SU-DHL-6 (cell line): ENCODE measurements around the gene TMEM131L.

ENCODE experiments used
- H2AFZ ChIP-seq: fragments of 200-600 bp; sonication (generic); 2 replicates; pipeline ENCODE4 v1.6.1; 2014; ENCODE audit warnings: low read depth, mild to moderate bottlenecking, moderate library complexity, mixed read lengths, antibody characterized with exemption, low read length; ENCODE audit not compliant: severe bottlenecking
- H3F3A ChIP-seq: fragments of 200-600 bp; shearing (Covaris generic); 2 replicates; pipeline ENCODE4 v1.6.0; 2016; ENCODE audit warnings: antibody characterized with exemption, mild to moderate bottlenecking; ENCODE audit not compliant: insufficient read depth
- H3K27ac ChIP-seq: fragments of 200-600 bp; sonication (generic); 2 replicates; pipeline ENCODE4 v1.5.1; 2016; ENCODE audit warnings: low read depth, mild to moderate bottlenecking, low read length, moderate library complexity, mixed read lengths
- H3K27me3 ChIP-seq: fragments of 200-600 bp; sonication (generic), shearing (Covaris generic); 2 replicates; pipeline ENCODE4 v1.6.0; 2014; ENCODE audit warnings: mild to moderate bottlenecking, low read length
- H3K36me3 ChIP-seq: fragments of 200-600 bp; sonication (generic); 2 replicates; pipeline ENCODE4 v1.6.1; 2014; ENCODE audit warnings: mild to moderate bottlenecking, low read length, mixed read lengths
- H3K4me2 ChIP-seq: fragments of 300-600, 200-600 bp; shearing (Covaris generic), sonication (generic); 2 replicates; pipeline ENCODE4 v1.6.0; 2014; ENCODE audit warnings: low read length, low read depth, mild to moderate bottlenecking; ENCODE audit not compliant: poor library complexity, severe bottlenecking
- H3K4me3 ChIP-seq: fragments of 200-600 bp; sonication (generic); 2 replicates; pipeline ENCODE4 v1.5.1; 2014; ENCODE audit warnings: antibody characterized with exemption, low read length, mild to moderate bottlenecking, mixed read lengths; ENCODE audit not compliant: insufficient read depth, poor library complexity, severe bottlenecking
- H3K79me2 ChIP-seq: fragments of 200-600 bp; sonication (generic); 2 replicates; pipeline ENCODE4 v1.6.1; 2014; ENCODE audit warnings: mild to moderate bottlenecking, low read length, moderate library complexity; ENCODE audit not compliant: insufficient read depth
- H3K9ac ChIP-seq: fragments of 200-600 bp; sonication (generic); 2 replicates; pipeline ENCODE4 v1.7.0; 2014; ENCODE audit warnings: mild to moderate bottlenecking, low read length
- H3K9me2 ChIP-seq: fragments of 200-600 bp; sonication (generic); replicated peaks from 2 replicates; pipeline ENCODE4 v1.6.1; 2014; ENCODE audit warnings: low read length; ENCODE audit not compliant: insufficient read depth
- H3K9me3 ChIP-seq: fragments of 200-600 bp; sonication (generic); 2 replicates; pipeline ENCODE4 v1.6.1; 2014; ENCODE audit warnings: low read length, mixed read lengths; ENCODE audit not compliant: insufficient read depth
- H4K20me1 ChIP-seq: fragments of 200-600 bp; sonication (generic); 2 replicates; pipeline ENCODE4 v1.6.1; 2014; ENCODE audit warnings: low read depth, mild to moderate bottlenecking, antibody characterized with exemption, low read length, moderate library complexity, mixed read lengths
- CTCF ChIP-seq: fragments of 200-600 bp; sonication (generic); IDR thresholded peaks from one replicate; pipeline ENCODE4 v1.5.1; 2017; ENCODE audit warnings: antibody characterized with exemption, mild to moderate bottlenecking, low read length, moderate library complexity; ENCODE audit not compliant: insufficient read depth, poor library complexity, severe bottlenecking
- EZH2phosphoT487 ChIP-seq: fragments of 200-600 bp; sonication (generic), shearing (Covaris generic); conservative IDR thresholded peaks from 2 replicates; pipeline ENCODE4 v1.6.1; 2018; ENCODE audit warnings: mild to moderate bottlenecking, antibody characterized with exemption, low read length, moderate library complexity, mixed read lengths

Gene TMEM131L

GRCh38 chr4:153646978-153647377, 180.8 kb downstream of the TMEM131L start:
- H2AFZ ChIP-seq = no peak overlapping the region
- no peak overlapping the region for H3K27ac ChIP-seq
- H3K79me2 ChIP-seq = no peaks in the 10 kb centered on the region
- H3K4me2 ChIP-seq = no peak overlapping the region
- H3K9me2 ChIP-seq = no peaks in the 10 kb centered on the region
- peaks cover 8% of the 10 kb centered on the region; the same call in 1 of the 2 replicates for H3F3A ChIP-seq
- no peaks in the 10 kb centered on the region for H3K9me3 ChIP-seq
- H3K4me3 ChIP-seq = no peak overlapping the region
- no peak overlapping the region for H3K9ac ChIP-seq
- no peaks in the 10 kb centered on the region for H3K36me3 ChIP-seq
- no peak for TF ChIP-seq EZH2phosphoT487
- no peak for TF ChIP-seq CTCF
- no peaks in the 10 kb centered on the region for H4K20me1 ChIP-seq
- no peaks in the 10 kb centered on the region for H3K27me3 ChIP-seq

GRCh38 chr4:153647975-153648374, 181.8 kb downstream of the TMEM131L start:
- no peak overlapping the region for H3K4me2 ChIP-seq
- no peaks in the 10 kb centered on the region for H4K20me1 ChIP-seq
- no peaks in the 10 kb centered on the region for H3K79me2 ChIP-seq
- TF ChIP-seq CTCF (no peak), EZH2phosphoT487 (no peak)
- no peak overlapping the region for H2AFZ ChIP-seq
- H3K9me3 ChIP-seq = no peaks in the 10 kb centered on the region
- no peak overlapping the region for H3K4me3 ChIP-seq
- no peak overlapping the region for H3K27ac ChIP-seq
- no peaks in the 10 kb centered on the region for H3K27me3 ChIP-seq
- H3K9ac ChIP-seq = no peak overlapping the region
- H3F3A ChIP-seq = no peaks in the 10 kb centered on the region
- no peaks in the 10 kb centered on the region for H3K36me3 ChIP-seq
- no peaks in the 10 kb centered on the region for H3K9me2 ChIP-seq

- no peaks in the 10 kb centered on the region for H3F3A ChIP-seq
- no peak overlapping the region for H3K4me2 ChIP-seq
- H3K27ac ChIP-seq = no peak overlapping the region
- no peaks in the 10 kb centered on the region for H3K9me2 ChIP-seq
- no peaks in the 10 kb centered on the region for H3K27me3 ChIP-seq
- H2AFZ ChIP-seq = no peak overlapping the region
- no peaks in the 10 kb centered on the region for H4K20me1 ChIP-seq
- no peaks in the 10 kb centered on the region for H3K9me3 ChIP-seq
- H3K9ac ChIP-seq = no peak overlapping the region
- TF ChIP-seq CTCF = peak; percentile 39
- no peak for TF ChIP-seq EZH2phosphoT487
- no peak overlapping the region for H3K4me3 ChIP-seq
- no peaks in the 10 kb centered on the region for H3K79me2 ChIP-seq
- H3K36me3 ChIP-seq = no peaks in the 10 kb centered on the region
Measured at GRCh38 chr4:153649572-153649991, 183.4 kb downstream of the TMEM131L start.

GRCh38 chr4:153651116-153651515, 185.0 kb downstream of the TMEM131L start:
- H2AFZ ChIP-seq = no peak overlapping the region
- H3K4me2 ChIP-seq = no peak overlapping the region
- TF ChIP-seq CTCF = no peak
- TF ChIP-seq EZH2phosphoT487 = no peak

More at GRCh38 chr4:153651116-153651515, 185.0 kb downstream of the TMEM131L start:
- H4K20me1 ChIP-seq = no peaks in the 10 kb centered on the region
- H3F3A ChIP-seq = no peaks in the 10 kb centered on the region
- no peaks in the 10 kb centered on the region for H3K9me2 ChIP-seq
- no peak overlapping the region for H3K9ac ChIP-seq
- no peak overlapping the region for H3K27ac ChIP-seq
- H3K4me3 ChIP-seq = no peak overlapping the region
- H3K27me3 ChIP-seq = no peaks in the 10 kb centered on the region
- no peaks in the 10 kb centered on the region for H3K9me3 ChIP-seq
- H3K36me3 ChIP-seq = no peaks in the 10 kb centered on the region
- no peaks in the 10 kb centered on the region for H3K79me2 ChIP-seq
